HepG2 (cell line): ENCODE measurements around the gene CACNA1G. TPM values are rescaled to one million over a fixed set of nuclear protein-coding genes. Genes with fewer than 3 reads are reported as not detected.

Experiments used
- KAT8 ChIP-seq: IDR thresholded peaks from 2 replicates; pipeline ENCODE4 v1.6.1; 2016; ENCODE audit warnings: missing genetic modification reagents, missing compliant biosample characterization
- MEF2D ChIP-seq: sonication (generic); formaldehyde crosslinking; IDR thresholded peaks from 2 replicates; pipeline ENCODE4 v1.5.1; 2020; ENCODE audit warnings: mild to moderate bottlenecking, missing genetic modification reagents
- POLR2AphosphoS2 ChIP-seq: IDR thresholded peaks from 2 replicates; pipeline ENCODE4 v1.6.1; 2011; ENCODE audit warnings: low read depth, low read length, improper control_type of control experiment
- REPIN1 ChIP-seq: sonication (generic); formaldehyde crosslinking; IDR thresholded peaks from 2 replicates; pipeline ENCODE4 v1.8.0; 2022; ENCODE audit warnings: missing genetic modification reagents, low read depth, mild to moderate bottlenecking, borderline replicate concordance
- SKI ChIP-seq: fragments of 450-650 bp; IDR thresholded peaks from one replicate; pipeline ENCODE4 v1.6.1; 2018; ENCODE audit warnings: mild to moderate bottlenecking; ENCODE audit not compliant: partially characterized antibody
- SOX6 ChIP-seq, 2 experiments: fragments of 450-650 bp in 1 of 2; sonication (generic) in 1 of 2; formaldehyde crosslinking in 1 of 2; IDR thresholded peaks; 2 replicates each; pipeline versions ENCODE4 v1.4.0 to v1.6.1; 2017 to 2020; ENCODE audit warnings: antibody characterized with exemption in 1 of 2, mild to moderate bottlenecking in 1 of 2, missing genetic modification reagents in 1 of 2
- ZKSCAN5 ChIP-seq: sonication (generic); formaldehyde crosslinking; IDR thresholded peaks from 2 replicates; pipeline ENCODE4 v1.5.1; 2020; ENCODE audit warnings: mild to moderate bottlenecking, missing genetic modification reagents
- ZMYM4 ChIP-seq: sonication (generic); formaldehyde crosslinking; IDR thresholded peaks from 2 replicates; pipeline ENCODE4 v1.8.1; 2023; ENCODE audit warnings: mild to moderate bottlenecking, missing genetic modification reagents
- ZNF121 ChIP-seq: sonication (generic); formaldehyde crosslinking; IDR thresholded peaks from 2 replicates; pipeline ENCODE4 v1.5.0; 2020; ENCODE audit warnings: mild to moderate bottlenecking, missing genetic modification reagents
- ZNF180 ChIP-seq: sonication (generic); formaldehyde crosslinking; IDR thresholded peaks from 2 replicates; pipeline ENCODE4 v1.4.0; 2020; ENCODE audit warnings: low read depth, missing genetic modification reagents, borderline replicate concordance
- ZNF292 ChIP-seq: sonication (generic); formaldehyde crosslinking; IDR thresholded peaks from 2 replicates; pipeline ENCODE4 v1.8.1; 2022; ENCODE audit warnings: mild to moderate bottlenecking, low read depth, missing genetic modification reagents, borderline replicate concordance
- ZNF383 ChIP-seq: sonication (generic); formaldehyde crosslinking; IDR thresholded peaks from 2 replicates; pipeline ENCODE4 v1.4.0; 2020; ENCODE audit warnings: missing genetic modification reagents, mild to moderate bottlenecking, borderline replicate concordance
- ZNF644 ChIP-seq: IDR thresholded peaks from 2 replicates; pipeline ENCODE4 v1.6.1; 2016; ENCODE audit warnings: low read depth
- ZNF749 ChIP-seq: sonication (generic); formaldehyde crosslinking; IDR thresholded peaks from 2 replicates; pipeline ENCODE4 v1.8.0; 2022; ENCODE audit warnings: mild to moderate bottlenecking, missing genetic modification reagents, moderate library complexity, borderline replicate concordance
- ZNF792 ChIP-seq: IDR thresholded peaks from 2 replicates; pipeline ENCODE4 v1.6.1; 2016
- polyA plus RNA-seq, 8 experiments: library from polyadenylated mRNA; depleted of rRNA in 3 of 8; stranded (reverse) in 7 of 8; unstranded in 1 of 8; fragments of >200 nt; fragmentation: Illumina TruSeq in 4 of 8; extraction: Trizol in 4 of 8; gene quantifications; 2 replicates each; pipeline versions ENCODE4 v1.2.1 to v1.2.3, GENCODE V29; 2011 to 2016; ENCODE audit warnings: low read depth in 4 of 8, missing spikeins in 1 of 8, mixed read lengths in 1 of 8; ENCODE audit not compliant: insufficient read depth in 1 of 8
- total RNA-seq, 5 experiments: library from RNA; depleted of rRNA; stranded (reverse); fragments of >200 nt; fragmentation: Illumina TruSeq; extraction: Trizol; gene quantifications; 2 replicates each; pipeline ENCODE4 v1.2.3, GENCODE V29; 2016; ENCODE audit warnings: low read depth in 1 of 5
- TF ChIP-seq, protein P1 (sequence below): sonication (generic); formaldehyde crosslinking; IDR thresholded peaks from 2 replicates; pipeline ENCODE4 v1.4.0; 2020; ENCODE audit warnings: mild to moderate bottlenecking, missing genetic modification reagents
- TF ChIP-seq, protein P2 (sequence below): IDR thresholded peaks from 2 replicates; pipeline ENCODE4 v1.4.0; 2020; ENCODE audit warnings: mild to moderate bottlenecking, missing genetic modification reagents

The CACNA1G gene
- total and polyA plus RNA-seq, 2 of the 13 experiments (the other 11 are each of a cell fraction or from before 2014, with no cell fraction given) = 0.02 TPM; not detected in 1

DNA sequence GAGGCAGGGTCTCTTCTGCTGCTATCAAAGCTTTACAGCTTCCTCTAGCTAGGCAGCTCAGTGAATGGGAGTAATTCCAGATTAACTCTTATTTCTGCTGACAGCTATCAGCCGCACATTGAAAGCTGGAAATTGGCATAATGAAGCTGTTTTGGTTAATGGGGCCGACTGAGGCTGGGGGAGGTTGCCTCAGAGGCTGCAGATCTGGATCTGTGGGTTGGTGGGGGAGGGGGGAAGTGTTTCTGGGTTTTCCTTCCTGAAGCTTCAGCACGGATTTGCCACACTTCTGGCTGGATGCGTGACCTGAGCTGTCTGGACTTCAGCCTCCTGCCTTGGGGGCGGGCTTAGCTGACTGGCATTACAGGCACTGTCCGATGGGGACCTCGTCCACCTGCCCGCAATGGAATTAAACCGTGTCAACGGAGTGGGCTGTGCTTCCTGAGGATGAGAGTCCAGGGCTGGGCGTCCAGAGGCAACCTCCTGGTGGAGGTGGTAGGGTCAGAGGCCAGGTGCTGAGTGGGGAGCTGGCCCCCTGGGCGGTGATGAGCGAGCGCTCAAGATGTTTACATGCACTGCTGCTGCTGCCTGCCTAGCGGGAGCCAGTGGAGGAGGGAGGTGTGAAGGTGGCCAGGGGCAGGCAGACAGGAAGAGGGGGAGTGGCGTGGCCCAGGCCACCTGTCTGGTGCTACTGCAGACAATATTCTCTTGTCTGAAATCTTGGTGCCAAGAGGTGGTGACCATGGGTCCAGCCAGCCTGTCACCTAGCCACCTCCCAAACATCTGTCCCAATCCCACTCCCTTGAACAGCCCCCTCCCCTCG, 67.5 kb downstream of the CACNA1G start (continued):
- TF ChIP-seq ZNF121 (CRISPR knock-in tag) (no peak), SOX6 (IDR thresholded peaks at IDR 0.05) (no peak), SOX6 (CRISPR knock-in tag; IDR thresholded peaks at IDR 0.05) (peak; percentile 81), POLR2AphosphoS2 (no peak), ZMYM4 (CRISPR knock-in tag) (peak; percentile 68), ZNF180 (CRISPR knock-in tag) (no peak), ZKSCAN5 (CRISPR knock-in tag) (no peak), MEF2D (CRISPR knock-in tag) (peak; percentile 86), ZNF292 (CRISPR knock-in tag) (peak; percentile 97), ZNF644 (CRISPR knock-in tag) (0 out of 2 replicates have a peak, but pooled peaks have one; percentile 34), SKI (peak; percentile 60), REPIN1 (CRISPR knock-in tag) (peak; percentile 70; the same call in 1 of the 2 replicates), ZNF792 (CRISPR knock-in tag) (no peak), KAT8 (CRISPR knock-in tag) (peak; percentile 74; the same call in 1 of the 2 replicates), ZNF749 (CRISPR knock-in tag) (peak; percentile 46; the same call in 1 of the 2 replicates), ZNF383 (CRISPR knock-in tag) (0 out of 2 replicates have a peak, but pooled peaks have one; percentile 45)
- TF ChIP-seq, protein P1, sequence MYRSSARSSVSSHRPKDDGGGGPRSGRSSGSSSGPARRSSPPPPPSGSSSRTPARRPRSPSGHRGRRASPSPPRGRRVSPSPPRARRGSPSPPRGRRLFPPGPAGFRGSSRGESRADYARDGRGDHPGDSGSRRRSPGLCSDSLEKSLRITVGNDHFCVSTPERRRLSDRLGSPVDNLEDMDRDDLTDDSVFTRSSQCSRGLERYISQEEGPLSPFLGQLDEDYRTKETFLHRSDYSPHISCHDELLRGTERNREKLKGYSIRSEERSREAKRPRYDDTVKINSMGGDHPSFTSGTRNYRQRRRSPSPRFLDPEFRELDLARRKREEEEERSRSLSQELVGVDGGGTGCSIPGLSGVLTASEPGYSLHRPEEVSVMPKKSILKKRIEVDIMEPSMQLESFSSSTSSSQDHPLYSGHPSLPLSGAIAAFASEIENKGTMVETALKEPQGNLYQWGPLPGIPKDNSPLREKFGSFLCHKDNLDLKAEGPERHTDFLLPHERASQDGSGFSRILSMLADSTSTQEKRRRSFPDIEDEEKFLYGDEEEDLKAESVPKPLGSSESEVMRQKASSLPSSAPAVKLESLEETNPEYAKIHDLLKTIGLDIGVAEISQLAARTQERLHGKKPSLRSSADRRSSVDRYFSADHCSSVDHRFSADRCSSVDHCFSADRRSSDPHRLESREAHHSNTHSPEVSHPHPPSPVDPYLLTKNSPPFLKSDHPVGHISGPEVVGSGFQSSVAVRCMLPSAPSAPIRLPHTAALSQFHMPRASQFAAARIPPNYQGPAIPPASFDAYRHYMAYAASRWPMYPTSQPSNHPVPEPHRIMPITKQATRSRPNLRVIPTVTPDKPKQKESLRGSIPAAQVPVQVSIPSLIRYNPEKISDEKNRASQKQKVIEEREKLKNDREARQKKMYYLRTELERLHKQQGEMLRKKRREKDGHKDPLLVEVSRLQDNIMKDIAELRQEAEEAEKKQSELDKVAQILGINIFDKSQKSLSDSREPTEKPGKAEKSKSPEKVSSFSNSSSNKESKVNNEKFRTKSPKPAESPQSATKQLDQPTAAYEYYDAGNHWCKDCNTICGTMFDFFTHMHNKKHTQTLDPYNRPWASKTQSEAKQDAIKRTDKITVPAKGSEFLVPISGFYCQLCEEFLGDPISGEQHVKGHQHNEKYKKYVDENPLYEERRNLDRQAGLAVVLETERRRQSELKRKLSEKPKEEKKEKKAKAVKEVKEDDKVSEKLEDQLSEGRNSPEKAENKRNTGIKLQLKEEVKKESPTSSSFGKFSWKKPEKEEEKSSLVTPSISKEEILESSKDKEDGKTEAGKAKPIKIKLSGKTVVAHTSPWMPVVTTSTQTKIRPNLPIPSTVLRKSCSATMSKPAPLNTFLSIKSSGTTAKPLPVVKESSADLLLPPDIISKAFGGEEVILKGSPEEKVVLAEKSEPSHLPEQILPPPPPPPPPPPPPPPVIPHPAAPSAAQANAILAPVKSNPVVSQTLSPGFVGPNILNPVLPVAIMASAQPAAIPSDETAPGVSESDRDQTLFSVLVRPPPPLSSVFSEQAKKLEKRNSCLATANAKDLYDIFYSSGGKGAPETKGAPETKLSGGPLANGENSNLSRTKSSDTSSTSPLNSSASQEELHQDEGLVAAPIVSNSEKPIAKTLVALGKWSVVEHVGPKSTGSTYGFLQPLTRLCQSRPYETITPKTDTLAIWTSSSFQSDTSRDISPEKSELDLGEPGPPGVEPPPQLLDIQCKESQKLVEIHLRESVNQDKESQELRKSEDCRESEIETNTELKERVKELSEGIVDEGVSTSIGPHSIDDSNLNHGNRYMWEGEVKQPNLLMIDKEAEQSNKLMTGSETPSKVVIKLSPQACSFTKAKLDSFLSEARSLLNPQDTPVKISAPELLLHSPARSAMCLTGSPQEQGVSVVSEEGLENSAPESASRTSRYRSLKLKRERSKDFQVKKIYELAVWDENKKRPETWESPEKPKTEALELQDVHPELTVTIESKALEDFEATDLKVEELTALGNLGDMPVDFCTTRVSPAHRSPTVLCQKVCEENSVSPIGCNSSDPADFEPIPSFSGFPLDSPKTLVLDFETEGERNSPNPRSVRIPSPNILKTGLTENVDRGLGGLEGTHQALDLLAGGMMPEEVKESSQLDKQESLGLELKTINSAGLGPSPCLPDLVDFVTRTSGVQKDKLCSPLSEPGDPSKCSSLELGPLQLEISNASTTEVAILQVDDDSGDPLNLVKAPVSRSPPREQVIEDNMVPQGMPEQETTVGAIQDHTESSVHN = no peak
- TF ChIP-seq, protein P2, sequence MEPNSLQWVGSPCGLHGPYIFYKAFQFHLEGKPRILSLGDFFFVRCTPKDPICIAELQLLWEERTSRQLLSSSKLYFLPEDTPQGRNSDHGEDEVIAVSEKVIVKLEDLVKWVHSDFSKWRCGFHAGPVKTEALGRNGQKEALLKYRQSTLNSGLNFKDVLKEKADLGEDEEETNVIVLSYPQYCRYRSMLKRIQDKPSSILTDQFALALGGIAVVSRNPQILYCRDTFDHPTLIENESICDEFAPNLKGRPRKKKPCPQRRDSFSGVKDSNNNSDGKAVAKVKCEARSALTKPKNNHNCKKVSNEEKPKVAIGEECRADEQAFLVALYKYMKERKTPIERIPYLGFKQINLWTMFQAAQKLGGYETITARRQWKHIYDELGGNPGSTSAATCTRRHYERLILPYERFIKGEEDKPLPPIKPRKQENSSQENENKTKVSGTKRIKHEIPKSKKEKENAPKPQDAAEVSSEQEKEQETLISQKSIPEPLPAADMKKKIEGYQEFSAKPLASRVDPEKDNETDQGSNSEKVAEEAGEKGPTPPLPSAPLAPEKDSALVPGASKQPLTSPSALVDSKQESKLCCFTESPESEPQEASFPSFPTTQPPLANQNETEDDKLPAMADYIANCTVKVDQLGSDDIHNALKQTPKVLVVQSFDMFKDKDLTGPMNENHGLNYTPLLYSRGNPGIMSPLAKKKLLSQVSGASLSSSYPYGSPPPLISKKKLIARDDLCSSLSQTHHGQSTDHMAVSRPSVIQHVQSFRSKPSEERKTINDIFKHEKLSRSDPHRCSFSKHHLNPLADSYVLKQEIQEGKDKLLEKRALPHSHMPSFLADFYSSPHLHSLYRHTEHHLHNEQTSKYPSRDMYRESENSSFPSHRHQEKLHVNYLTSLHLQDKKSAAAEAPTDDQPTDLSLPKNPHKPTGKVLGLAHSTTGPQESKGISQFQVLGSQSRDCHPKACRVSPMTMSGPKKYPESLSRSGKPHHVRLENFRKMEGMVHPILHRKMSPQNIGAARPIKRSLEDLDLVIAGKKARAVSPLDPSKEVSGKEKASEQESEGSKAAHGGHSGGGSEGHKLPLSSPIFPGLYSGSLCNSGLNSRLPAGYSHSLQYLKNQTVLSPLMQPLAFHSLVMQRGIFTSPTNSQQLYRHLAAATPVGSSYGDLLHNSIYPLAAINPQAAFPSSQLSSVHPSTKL (CRISPR knock-in tag) = peak; percentile 84
